ENCODE measurements around the gene CHCHD3.

The CHCHD3 gene

GRCh38 chr7:132760866-132761265 is 321.0 kb downstream of the CHCHD3 start:
- no peak for DNase-seq

GRCh38 chr7:132760244-132760623 is 321.7 kb downstream of the CHCHD3 start:
- DNase-seq: no peak

- DNase-seq: no peak
Measured at GRCh38 chr7:132759482-132760243, 322.2 kb downstream of the CHCHD3 start.

GRCh38 chr7:132758986-132759385 is 322.9 kb downstream of the CHCHD3 start:
- DNase-seq: no peak

GRCh38 chr7:132757783-132758182 is 324.1 kb downstream of the CHCHD3 start:
- DNase-seq: no peak

GRCh38 chr7:132756484-132756990 is 325.4 kb downstream of the CHCHD3 start:
- no peak for DNase-seq

- DNase-seq: no peak
Measured at GRCh38 chr7:132755538-132756483, 326.1 kb downstream of the CHCHD3 start.

- no peak for DNase-seq
Measured at GRCh38 chr7:132752431-132752830, 329.5 kb downstream of the CHCHD3 start.

GRCh38 chr7:132751244-132751647 is 330.6 kb downstream of the CHCHD3 start:
- no peak for DNase-seq

- DNase-seq: no peak
Measured at GRCh38 chr7:132750530-132751217, 331.2 kb downstream of the CHCHD3 start.

- no peak for DNase-seq
Measured at GRCh38 chr7:132750096-132750495, 331.8 kb downstream of the CHCHD3 start.

- DNase-seq: no peak
Measured at GRCh38 chr7:132745510-132745909, 336.4 kb downstream of the CHCHD3 start.

GRCh38 chr7:132743974-132744373 is 337.9 kb downstream of the CHCHD3 start:
- DNase-seq: no peak

GRCh38 chr7:132742189-132742612 is 339.7 kb downstream of the CHCHD3 start:
- no peak for DNase-seq

- DNase-seq: no peak
Measured at GRCh38 chr7:132740176-132740575, 341.7 kb downstream of the CHCHD3 start.

- DNase-seq: peak; percentile 16 to 18
Measured at GRCh38 chr7:132739271-132739955, 342.5 kb downstream of the CHCHD3 start.

- DNase-seq: no peak
Measured at GRCh38 chr7:132738254-132738653, 343.6 kb downstream of the CHCHD3 start.

- DNase-seq: no peak
Measured at GRCh38 chr7:132735476-132735875, 346.4 kb downstream of the CHCHD3 start.

Data from Kasumi-1 (cell line).